ENCODE measurements around the gene NOVA1.

The NOVA1 gene

DNA sequence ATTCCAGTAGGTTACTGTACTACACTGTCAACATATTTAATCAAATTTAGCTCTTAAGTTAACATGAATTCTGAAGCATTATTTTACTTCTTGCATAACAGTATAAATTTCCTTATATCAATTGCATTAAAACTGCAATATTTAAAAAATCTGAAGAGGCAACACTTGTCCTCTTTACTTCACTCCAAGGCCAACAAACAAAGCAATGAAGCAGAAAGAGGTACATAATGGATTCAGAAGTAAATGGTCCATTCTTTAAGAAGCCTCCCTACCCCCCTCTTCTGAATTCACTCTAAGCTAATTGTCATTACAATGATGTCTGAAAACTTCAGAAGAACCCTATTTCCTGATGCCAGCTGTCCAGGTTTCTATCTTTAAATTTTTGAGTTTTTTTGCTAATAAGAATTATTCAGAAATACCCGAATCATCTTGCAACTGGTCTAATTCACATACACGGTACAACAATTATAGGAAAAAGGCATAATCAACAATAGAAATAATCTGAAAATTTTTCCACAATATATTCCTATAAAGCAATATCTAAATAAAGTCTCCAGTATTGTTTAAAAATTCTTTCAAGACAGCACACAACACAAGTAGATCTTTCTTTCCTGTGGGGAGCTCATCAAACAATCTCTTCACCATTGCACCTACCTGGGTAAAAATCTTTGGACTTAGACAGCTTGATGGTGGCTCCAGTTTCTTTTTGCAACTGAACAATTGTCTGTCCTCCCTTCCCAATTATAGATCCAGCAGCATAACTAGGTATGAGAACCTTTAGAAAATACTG, 2.9 kb downstream of the NOVA1 start:
- Histone ChIP-seq H3K79me2 (no peaks in the 10 kb centered on the region), H3K9me3 (ENCODE audit: control insufficient read depth, low read length) (no peaks in the 10 kb centered on the region), H3K27me3 (ENCODE audit: control insufficient read depth, insufficient read depth, low read length) (no peaks in the 10 kb centered on the region), H3K4me3 (ENCODE audit: low read depth, low read length) (no peak overlapping the region), H3K27ac (no peak overlapping the region), H3K9ac (no peak overlapping the region), H2AFZ (no peak overlapping the region), H3K4me2 (ENCODE audit: low read length) (no peak overlapping the region), H3K4me1 (no peaks in the 10 kb centered on the region), H3K36me3 (ENCODE audit: control insufficient read depth, insufficient read depth, low read length) (no peaks in the 10 kb centered on the region)
- TF ChIP-seq, protein P1, sequence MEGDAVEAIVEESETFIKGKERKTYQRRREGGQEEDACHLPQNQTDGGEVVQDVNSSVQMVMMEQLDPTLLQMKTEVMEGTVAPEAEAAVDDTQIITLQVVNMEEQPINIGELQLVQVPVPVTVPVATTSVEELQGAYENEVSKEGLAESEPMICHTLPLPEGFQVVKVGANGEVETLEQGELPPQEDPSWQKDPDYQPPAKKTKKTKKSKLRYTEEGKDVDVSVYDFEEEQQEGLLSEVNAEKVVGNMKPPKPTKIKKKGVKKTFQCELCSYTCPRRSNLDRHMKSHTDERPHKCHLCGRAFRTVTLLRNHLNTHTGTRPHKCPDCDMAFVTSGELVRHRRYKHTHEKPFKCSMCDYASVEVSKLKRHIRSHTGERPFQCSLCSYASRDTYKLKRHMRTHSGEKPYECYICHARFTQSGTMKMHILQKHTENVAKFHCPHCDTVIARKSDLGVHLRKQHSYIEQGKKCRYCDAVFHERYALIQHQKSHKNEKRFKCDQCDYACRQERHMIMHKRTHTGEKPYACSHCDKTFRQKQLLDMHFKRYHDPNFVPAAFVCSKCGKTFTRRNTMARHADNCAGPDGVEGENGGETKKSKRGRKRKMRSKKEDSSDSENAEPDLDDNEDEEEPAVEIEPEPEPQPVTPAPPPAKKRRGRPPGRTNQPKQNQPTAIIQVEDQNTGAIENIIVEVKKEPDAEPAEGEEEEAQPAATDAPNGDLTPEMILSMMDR (IDR thresholded peaks at IDR 0.05) = no peak

DNA sequence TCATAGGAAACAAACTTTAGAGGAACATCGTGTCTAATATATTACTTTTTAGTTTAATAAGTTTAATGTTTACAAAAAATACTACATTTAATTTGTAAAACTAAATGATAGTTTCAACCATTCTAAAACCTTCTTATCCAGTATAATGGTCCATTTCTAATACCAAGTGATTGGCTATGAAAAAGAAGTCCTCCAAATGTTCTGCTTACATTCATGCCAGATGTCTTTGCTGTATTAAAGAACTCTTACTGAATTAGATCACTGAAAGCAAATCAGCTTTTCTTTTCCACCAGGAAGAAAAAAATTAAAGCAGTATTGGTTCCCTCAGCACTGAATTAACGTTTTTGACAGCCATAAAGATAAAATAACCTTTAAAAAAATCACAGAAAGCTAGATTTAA, 3.7 kb downstream of the NOVA1 start:
- no peaks in the 10 kb centered on the region for H3K9me3 ChIP-seq (ENCODE audit: control insufficient read depth, low read length)
- no peak overlapping the region for H3K27ac ChIP-seq
- H3K27me3 ChIP-seq (ENCODE audit: control insufficient read depth, insufficient read depth, low read length) = no peaks in the 10 kb centered on the region
- H2AFZ ChIP-seq = no peak overlapping the region
- no peak overlapping the region for H3K9ac ChIP-seq
- H3K79me2 ChIP-seq = no peaks in the 10 kb centered on the region
- TF ChIP-seq, protein P1 (IDR thresholded peaks at IDR 0.05) = no peak
- no peak overlapping the region for H3K4me2 ChIP-seq (ENCODE audit: low read length)
- H3K4me1 ChIP-seq = no peaks in the 10 kb centered on the region
- no peaks in the 10 kb centered on the region for H3K36me3 ChIP-seq (ENCODE audit: control insufficient read depth, insufficient read depth, low read length)
- H3K4me3 ChIP-seq (ENCODE audit: low read depth, low read length) = no peak overlapping the region

DNA sequence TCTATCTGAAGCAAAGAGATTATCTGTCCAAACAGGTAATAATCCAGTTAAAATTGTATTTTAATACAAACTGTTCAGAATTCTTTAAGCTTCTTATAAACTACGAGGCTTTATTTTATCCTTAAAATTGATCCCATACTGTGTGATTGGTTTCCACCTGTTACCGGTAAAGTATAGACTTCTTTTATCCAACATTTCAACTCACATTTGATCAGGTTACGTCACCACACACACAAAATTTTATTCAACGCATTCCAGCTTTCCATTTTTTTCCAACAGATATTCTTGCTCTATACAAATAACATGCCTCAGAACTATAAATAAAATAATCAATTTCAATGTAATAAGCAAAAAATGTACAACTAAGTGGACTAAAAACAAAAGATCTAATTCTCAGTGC, 4.5 kb downstream of the NOVA1 start:
- Histone ChIP-seq H3K36me3 (ENCODE audit: control insufficient read depth, insufficient read depth, low read length) (no peaks in the 10 kb centered on the region), H3K79me2 (no peaks in the 10 kb centered on the region), H2AFZ (no peak overlapping the region), H3K4me2 (ENCODE audit: low read length) (no peak overlapping the region), H3K4me1 (no peaks in the 10 kb centered on the region), H3K9ac (no peak overlapping the region), H3K9me3 (ENCODE audit: control insufficient read depth, low read length) (no peaks in the 10 kb centered on the region), H3K4me3 (ENCODE audit: low read depth, low read length) (no peak overlapping the region), H3K27me3 (ENCODE audit: control insufficient read depth, insufficient read depth, low read length) (no peaks in the 10 kb centered on the region), H3K27ac (no peak overlapping the region)
- TF ChIP-seq, protein P1 (IDR thresholded peaks at IDR 0.05) = no peak

DNA sequence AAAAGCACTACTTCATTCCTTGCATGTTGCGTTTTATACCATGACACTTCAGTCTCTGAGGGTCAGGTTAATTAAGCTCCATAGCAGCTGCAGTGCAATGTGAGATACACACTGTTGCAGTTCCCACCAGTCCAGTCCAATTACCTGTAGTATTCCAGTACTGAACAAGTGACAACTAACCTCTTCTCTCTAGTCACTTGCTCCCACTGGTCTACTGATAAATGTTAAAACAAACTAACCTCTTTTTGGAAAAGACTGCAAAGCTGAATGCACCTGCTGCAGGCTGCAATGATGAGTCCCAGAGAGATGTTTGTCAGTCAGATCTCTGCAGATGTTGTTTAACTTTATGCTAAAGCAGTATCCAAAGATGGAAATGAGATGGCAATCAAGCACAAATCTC, 7.9 kb downstream of the NOVA1 start:
- no peaks in the 10 kb centered on the region for H3K36me3 ChIP-seq (ENCODE audit: control insufficient read depth, insufficient read depth, low read length)
- H3K79me2 ChIP-seq = no peaks in the 10 kb centered on the region
- H3K27ac ChIP-seq = no peak overlapping the region
- H3K9ac ChIP-seq = no peak overlapping the region
- no peaks in the 10 kb centered on the region for H3K9me3 ChIP-seq (ENCODE audit: control insufficient read depth, low read length)
- H3K27me3 ChIP-seq (ENCODE audit: control insufficient read depth, insufficient read depth, low read length) = no peaks in the 10 kb centered on the region
- H2AFZ ChIP-seq = no peak overlapping the region
- H3K4me1 ChIP-seq = no peaks in the 10 kb centered on the region
- H3K4me2 ChIP-seq (ENCODE audit: low read length) = no peak overlapping the region
- no peak overlapping the region for H3K4me3 ChIP-seq (ENCODE audit: low read depth, low read length)
- TF ChIP-seq, protein P1 (IDR thresholded peaks at IDR 0.05) = no peak

DNA sequence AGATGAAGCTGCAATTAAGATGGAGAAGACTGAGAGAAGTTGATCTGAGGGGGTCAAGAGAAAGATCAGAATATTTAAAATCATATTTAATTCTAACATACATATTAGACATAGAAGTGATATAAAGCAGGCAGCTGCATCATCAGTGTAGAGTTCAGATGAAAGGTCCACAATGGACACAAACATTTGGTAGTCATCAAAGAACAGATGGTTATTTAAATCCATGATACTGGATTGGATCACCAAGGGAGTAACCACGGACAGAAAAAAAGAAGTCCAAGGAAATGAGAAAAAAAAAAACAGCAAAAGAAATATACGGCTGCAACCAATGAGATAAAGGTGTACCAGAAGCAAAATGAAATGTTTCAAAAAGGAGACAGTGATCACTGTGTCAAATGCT, 20.1 kb downstream of the NOVA1 start:
- no peak overlapping the region for H2AFZ ChIP-seq

More for the DNA sequence above, 20.1 kb downstream of the NOVA1 start:
- Histone ChIP-seq H3K79me2 (no peaks in the 10 kb centered on the region), H3K27ac (no peak overlapping the region), H3K36me3 (ENCODE audit: control insufficient read depth, insufficient read depth, low read length) (no peaks in the 10 kb centered on the region), H3K4me2 (ENCODE audit: low read length) (no peak overlapping the region), H3K27me3 (ENCODE audit: control insufficient read depth, insufficient read depth, low read length) (no peaks in the 10 kb centered on the region), H3K9ac (no peak overlapping the region), H3K9me3 (ENCODE audit: control insufficient read depth, low read length) (no peaks in the 10 kb centered on the region), H3K4me3 (ENCODE audit: low read depth, low read length) (no peak overlapping the region), H3K4me1 (no peaks in the 10 kb centered on the region)
- TF ChIP-seq, protein P1 (IDR thresholded peaks at IDR 0.05) = no peak

Data from parathyroid adenoma (tissue), 2 donors.